Activated CD4-positive, alpha-beta T cell treated with anti-CD3 and anti-CD28 coated beads, Interleukin-2, amount 10 ng/mL, durations not matched to agents 7 days and 5 days (primary cell): ENCODE results near the gene MALAT1. TPM values are rescaled to one million over a fixed set of nuclear protein-coding genes. Genes with fewer than 3 reads are reported as not detected.

Experiments used
- CTCF ChIA-PET: fragments of 350-600 bp; sonication (Branson Sonifier 250); formaldehyde crosslinking; loops from one replicate; lab custom pipeline; 2021; ENCODE audit warnings: antibody characterized with exemption; lab: Charles Lee
- POLR2A ChIA-PET: fragments of 350-600 bp; sonication (Branson Sonifier 250); formaldehyde crosslinking; loops from one replicate; lab custom pipeline; 2021; ENCODE audit warnings: antibody characterized with exemption; lab: Charles Lee
- DNase-seq: peaks from one replicate; pipeline ENCODE4 v3.0.0-alpha.2; 2020
- H3K27ac Mint-ChIP-seq: one replicate; pipeline ENCODE4 v1.8.0; 2021; ENCODE audit warnings: mild to moderate bottlenecking, moderate library complexity, mixed read lengths
- H3K27me3 Mint-ChIP-seq: one replicate; pipeline ENCODE4 v1.8.0; 2021; ENCODE audit warnings: mixed read lengths
- H3K36me3 Mint-ChIP-seq: one replicate; pipeline ENCODE4 v1.8.0; 2021; ENCODE audit warnings: low read depth, mixed read lengths
- H3K4me1 Mint-ChIP-seq: one replicate; pipeline ENCODE4 v1.8.0; 2021; ENCODE audit warnings: mixed read lengths
- H3K4me3 Mint-ChIP-seq: one replicate; pipeline ENCODE4 v1.8.0; 2021; ENCODE audit warnings: mild to moderate bottlenecking, moderate library complexity, mixed read lengths
- H3K9me3 Mint-ChIP-seq: one replicate; pipeline ENCODE4 v1.8.0; 2021; ENCODE audit warnings: mixed read lengths
- total RNA-seq, 2 experiments: library from RNA; stranded (reverse); gene quantifications; one replicate each; pipeline ENCODE4 v1.2.3, GENCODE V29; 2021

Gene MALAT1
- total RNA-seq, 2 experiments from 2014 or later, result 7,183 to 8,252 TPM

GRCh38 chr11:65526744-65527143, 27.9 kb downstream of the MALAT1 start:
- no peaks in the 10 kb centered on the region for H3K9me3 Mint-ChIP-seq
- ChIA-PET CTCF (interaction anchor here (1.1 to 7.9 kb wide), 4 partner anchors 10 to 110 kb away, joined by 3 to 75 read pairs (median 8); no protein-coding TSS in a partner anchor), POLR2A (no interaction called here)
- peaks cover 68% of the 10 kb centered on the region for H3K4me1 Mint-ChIP-seq
- DNase-seq, result no peak
- no peak overlapping the region for H3K27ac Mint-ChIP-seq
- H3K27me3 Mint-ChIP-seq, result no peaks in the 10 kb centered on the region
- peak overlapping the region; percentile 81 for H3K4me3 Mint-ChIP-seq
- peaks cover 27% of the 10 kb centered on the region for H3K36me3 Mint-ChIP-seq

GRCh38 chr11:65528819-65529350, 30.0 kb downstream of the MALAT1 start:
- Mint-ChIP-seq H3K4me3 (no peak overlapping the region), H3K9me3 (no peaks in the 10 kb centered on the region), H3K4me1 (peaks cover 46% of the 10 kb centered on the region), H3K27me3 (no peaks in the 10 kb centered on the region), H3K27ac (no peak overlapping the region), H3K36me3 (peaks cover 33% of the 10 kb centered on the region)
- no peak for DNase-seq
- CTCF ChIA-PET, result interaction anchor here (1.4 to 7.9 kb wide), 3 partner anchors 11 to 65 kb away, joined by 4 to 75 read pairs (median 6); no protein-coding TSS in a partner anchor
- POLR2A ChIA-PET, result no interaction called here

DNA sequence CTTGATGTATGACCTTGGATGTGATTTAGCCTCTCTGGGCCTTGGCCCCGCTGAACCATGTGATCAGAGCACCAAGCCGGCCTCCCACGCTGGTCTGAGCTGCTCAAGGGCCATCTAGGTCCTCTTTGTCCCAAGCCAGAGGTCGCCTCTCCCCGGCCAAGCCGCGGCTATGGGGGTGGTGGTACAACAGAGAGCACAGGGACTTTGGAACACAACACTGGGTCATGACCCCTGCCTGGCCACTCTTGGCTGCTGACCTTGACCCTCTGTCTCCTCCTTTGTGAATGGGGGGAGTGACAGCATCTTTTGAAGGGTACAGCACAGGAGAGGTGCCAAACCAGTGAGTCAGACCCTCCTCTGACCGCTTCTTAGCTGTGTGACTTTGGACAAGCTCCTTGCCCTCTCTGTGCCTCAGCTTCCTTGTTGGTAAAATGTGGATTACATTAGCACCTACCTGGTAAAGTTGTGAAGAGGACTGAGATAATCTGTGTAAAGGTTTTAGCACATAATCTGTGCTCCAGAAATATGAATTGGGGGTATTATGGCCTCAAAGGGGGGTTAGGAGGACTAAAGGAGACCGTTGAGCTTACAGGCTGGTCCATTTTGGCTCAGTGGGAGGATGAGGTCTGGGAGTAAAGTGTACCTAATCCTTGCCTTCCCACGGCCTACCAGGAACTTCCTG, 30.8 kb downstream of the MALAT1 start:
- peaks cover 30% of the 10 kb centered on the region for H3K36me3 Mint-ChIP-seq
- H3K9me3 Mint-ChIP-seq, result no peaks in the 10 kb centered on the region
- ChIA-PET CTCF (interaction anchor here (1.0 to 7.9 kb wide), 6 partner anchors 11 to 134 kb away, joined by 3 to 75 read pairs (median 3); no protein-coding TSS in a partner anchor), POLR2A (no interaction called here)
- H3K27me3 Mint-ChIP-seq, result no peaks in the 10 kb centered on the region
- H3K27ac Mint-ChIP-seq, result peak overlapping the region; percentile 84
- H3K4me3 Mint-ChIP-seq, result no peak overlapping the region
- peaks cover 39% of the 10 kb centered on the region for H3K4me1 Mint-ChIP-seq
- DNase-seq, result no peak

- DNase-seq, result peak; percentile 47
- CTCF ChIA-PET, result interaction anchor here (1.0 to 7.9 kb wide), 7 partner anchors 10 to 133 kb away, joined by 3 to 75 read pairs (median 3); no protein-coding TSS in a partner anchor
- Mint-ChIP-seq H3K27ac (peak overlapping the region; percentile 84), H3K4me1 (peaks cover 39% of the 10 kb centered on the region), H3K27me3 (no peaks in the 10 kb centered on the region), H3K9me3 (no peaks in the 10 kb centered on the region), H3K36me3 (peaks cover 30% of the 10 kb centered on the region), H3K4me3 (no peak overlapping the region)
- POLR2A ChIA-PET, result no interaction called here
Observed at GRCh38 chr11:65530157-65530496, 31.3 kb downstream of the MALAT1 start.

GRCh38 chr11:65532388-65533064, 33.7 kb downstream of the MALAT1 start:
- ChIA-PET POLR2A (no interaction called here), CTCF (interaction anchor here (1.5 kb wide), 1 partner anchor 9 kb away, joined by 8 read pairs; no protein-coding TSS in a partner anchor)
- peaks cover 30% of the 10 kb centered on the region for H3K36me3 Mint-ChIP-seq

DNA sequence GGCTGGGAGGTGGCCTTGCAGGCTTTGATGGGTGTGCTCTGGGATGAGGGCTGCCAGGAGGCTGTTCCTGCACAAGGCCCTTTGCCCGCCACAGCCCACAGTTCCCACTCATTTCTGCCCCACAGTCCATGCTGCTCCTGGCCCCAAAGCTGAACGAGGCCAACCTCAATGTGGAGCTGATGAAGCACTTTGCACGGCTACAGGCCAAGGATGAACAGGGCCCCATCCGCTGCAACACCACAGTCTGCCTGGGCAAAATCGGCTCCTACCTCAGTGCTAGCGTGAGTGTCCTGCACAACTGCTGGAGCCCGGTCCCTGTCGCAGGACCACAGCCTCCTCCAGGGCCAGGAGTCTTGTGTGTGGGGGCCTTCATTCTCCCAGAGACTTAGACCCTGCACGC, 36.3 kb downstream of the MALAT1 start:
- Mint-ChIP-seq H3K36me3 (peaks cover 23% of the 10 kb centered on the region), H3K4me1 (peaks cover 7% of the 10 kb centered on the region), H3K27ac (no peak overlapping the region), H3K27me3 (no peaks in the 10 kb centered on the region), H3K4me3 (no peak overlapping the region), H3K9me3 (no peaks in the 10 kb centered on the region)
- POLR2A ChIA-PET, result no interaction called here
- DNase-seq, result no peak
- CTCF ChIA-PET, result interaction anchor here (1.4 to 2.5 kb wide), 2 partner anchors 10 to 38 kb away, joined by 3 to 13 read pairs; partner anchors contain the start of gene SCYL1

More at GRCh38 chr11:65532388-65533064, 33.7 kb downstream of the MALAT1 start:
- no peak overlapping the region for H3K4me3 Mint-ChIP-seq
- no peaks in the 10 kb centered on the region for H3K9me3 Mint-ChIP-seq
- no peaks in the 10 kb centered on the region for H3K27me3 Mint-ChIP-seq
- no peak for DNase-seq
- H3K4me1 Mint-ChIP-seq, result peaks cover 24% of the 10 kb centered on the region
- peak overlapping the region; percentile 5 for H3K27ac Mint-ChIP-seq

- H3K9me3 Mint-ChIP-seq, result no peaks in the 10 kb centered on the region
- no peak overlapping the region for H3K4me3 Mint-ChIP-seq
- peaks cover 11% of the 10 kb centered on the region for H3K36me3 Mint-ChIP-seq
- H3K27ac Mint-ChIP-seq, result no peak overlapping the region
- no peak for DNase-seq
- POLR2A ChIA-PET, result no interaction called here
- CTCF ChIA-PET, result interaction anchor here (1.1 to 2.5 kb wide), 5 partner anchors 9 to 53 kb away, joined by 3 to 13 read pairs (median 3); partner anchors contain the start of gene SCYL1
- peaks cover 7% of the 10 kb centered on the region for H3K4me1 Mint-ChIP-seq
- H3K27me3 Mint-ChIP-seq, result no peaks in the 10 kb centered on the region
Observed at GRCh38 chr11:65536412-65537295, 37.8 kb downstream of the MALAT1 start.

- DNase-seq, result no peak
- CTCF ChIA-PET, result interaction anchor here (1.1 to 5.8 kb wide), 6 partner anchors 8 to 52 kb away, joined by 3 to 75 read pairs (median 4); partner anchors contain the start of genes EHBP1L1 and SCYL1
- Mint-ChIP-seq H3K27me3 (no peaks in the 10 kb centered on the region), H3K36me3 (peaks cover 8% of the 10 kb centered on the region), H3K27ac (no peak overlapping the region), H3K4me1 (peaks cover 12% of the 10 kb centered on the region), H3K9me3 (no peaks in the 10 kb centered on the region), H3K4me3 (peak overlapping the region; percentile 10)
- POLR2A ChIA-PET, result no interaction called here
Observed at GRCh38 chr11:65537296-65537597, 38.4 kb downstream of the MALAT1 start.

- peaks cover 4% of the 10 kb centered on the region for H3K36me3 Mint-ChIP-seq
- peak overlapping the region; percentile 10 for H3K4me3 Mint-ChIP-seq
- no peak overlapping the region for H3K27ac Mint-ChIP-seq
- H3K4me1 Mint-ChIP-seq, result peaks cover 12% of the 10 kb centered on the region
- no peaks in the 10 kb centered on the region for H3K27me3 Mint-ChIP-seq
- no peak for DNase-seq
- POLR2A ChIA-PET, result interaction anchor here (0.6 kb wide), 1 partner anchor 11 kb away, joined by 3 read pairs; no protein-coding TSS in a partner anchor
- CTCF ChIA-PET, result interaction anchor here (1.1 to 5.8 kb wide), 5 partner anchors 8 to 65 kb away, joined by 3 to 75 read pairs (median 3); partner anchors contain the start of genes EHBP1L1 and SCYL1
- no peaks in the 10 kb centered on the region for H3K9me3 Mint-ChIP-seq
Observed at GRCh38 chr11:65537620-65538231, 38.9 kb downstream of the MALAT1 start.

DNA sequence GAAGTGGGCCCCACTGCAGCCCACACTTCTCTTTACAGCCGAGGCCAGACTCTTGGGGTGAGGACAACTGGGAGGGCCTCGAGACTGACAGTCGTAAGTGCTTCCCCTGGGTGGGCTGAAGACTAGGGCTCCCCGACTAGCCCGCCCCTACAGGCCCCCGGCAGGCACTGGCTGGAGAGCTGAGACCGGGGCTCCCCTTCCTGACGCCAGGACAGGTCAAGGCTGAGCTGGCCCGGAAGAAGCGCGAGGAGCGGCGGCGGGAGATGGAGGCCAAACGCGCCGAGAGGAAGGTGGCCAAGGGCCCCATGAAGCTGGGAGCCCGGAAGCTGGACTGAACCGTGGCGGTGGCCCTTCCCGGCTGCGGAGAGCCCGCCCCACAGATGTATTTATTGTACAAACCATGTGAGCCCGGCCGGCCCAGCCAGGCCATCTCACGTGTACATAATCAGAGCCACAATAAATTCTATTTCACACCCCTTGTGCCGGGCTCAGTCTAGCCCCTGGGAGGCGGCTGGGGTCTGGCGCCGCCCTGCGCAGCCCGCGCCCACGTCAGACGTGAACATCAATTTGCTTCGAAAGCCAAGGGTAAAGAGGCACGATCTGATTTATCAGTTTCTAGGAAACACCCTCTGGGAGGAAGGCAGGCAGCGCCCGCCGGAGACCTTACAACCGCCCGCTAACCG, 39.5 kb downstream of the MALAT1 start:
- Mint-ChIP-seq H3K27ac (no peak overlapping the region), H3K4me3 (no peak overlapping the region), H3K4me1 (peaks cover 12% of the 10 kb centered on the region), H3K36me3 (peaks cover 4% of the 10 kb centered on the region), H3K9me3 (no peaks in the 10 kb centered on the region), H3K27me3 (no peaks in the 10 kb centered on the region)
- CTCF ChIA-PET, result interaction anchor here (1.1 to 5.8 kb wide), 4 partner anchors 10 to 65 kb away, joined by 3 to 75 read pairs (median 4); partner anchors contain the start of genes EHBP1L1 and SCYL1
- POLR2A ChIA-PET, result interaction anchor here (0.6 kb wide), 1 partner anchor 11 kb away, joined by 3 read pairs; no protein-coding TSS in a partner anchor
- DNase-seq, result no peak
